Smooth muscle cell of the coronary artery (primary cell): ENCODE data around the gene BOC. TPM values are rescaled to one million over a fixed set of nuclear protein-coding genes. Genes with fewer than 3 reads are reported as not detected.

ENCODE experiments used
- total RNA-seq: library from RNA; depleted of rRNA; stranded (reverse); fragments of >200 nt; gene quantifications from 2 replicates; pipeline ENCODE4 v1.2.3, GENCODE V29; 2014; ENCODE audit warnings: low replicate concordance

Gene BOC
- total RNA-seq = 0.38 and 19.7 TPM in 2 replicates

GRCh38 chr3:113211330-113212149, at the start of gene BOC:
Gene BOC, plus strand, starts transcription at chr3:113211557. Its CDS starts 38,246 bp downstream, at chr3:113249803.

Other genes with a start within 250 kb of the BOC start
- 0.08 TPM in 1 of 2 replicates, not detected in the other for gene CD200R1, start 236.5 kb upstream of the BOC start, total RNA-seq
- 12.2 and 37.7 TPM in 2 replicates for gene GTPBP8, start 220.6 kb upstream of the BOC start, total RNA-seq
- 3.2 and 4.3 TPM in 2 replicates for gene CFAP44, start 229.9 kb downstream of the BOC start, total RNA-seq